Umbilical cord (tissue), 2 donors: ENCODE data around the gene MTM1. TPM values are rescaled to one million over a fixed set of nuclear protein-coding genes. Genes with fewer than 3 reads are reported as not detected.

Experiments
- DNase-seq: peaks from one replicate; pipeline ENCODE4 v3.0.0-alpha.2; 2015; ENCODE audit warnings: low spot score
- total RNA-seq: library from RNA; depleted of rRNA; stranded (reverse); fragments of >200 nt; gene quantifications from one replicate; pipeline ENCODE4 v1.2.3, GENCODE V29; 2014; ENCODE audit warnings: low replicate concordance; ENCODE audit not compliant: insufficient read depth

MTM1 gene
- total RNA-seq, 1 donor from 2014 or later = 15.9 TPM

GRCh38 chrX:150602743-150603142 is 34.3 kb downstream of the MTM1 start:
- DNase-seq = no peak

GRCh38 chrX:150605603-150606002 is 37.2 kb downstream of the MTM1 start:
- no peak for DNase-seq

GRCh38 chrX:150607201-150607600 is 38.8 kb downstream of the MTM1 start:
- peak; percentile 2 for DNase-seq

GRCh38 chrX:150610043-150610442 is 41.6 kb downstream of the MTM1 start:
- no peak for DNase-seq

- DNase-seq = no peak
These were observed 42.0 kb downstream of the MTM1 start for GRCh38 chrX:150610446-150610845.

GRCh38 chrX:150615356-150615755 is 46.9 kb downstream of the MTM1 start:
- no peak for DNase-seq

GRCh38 chrX:150616179-150616862 is 47.9 kb downstream of the MTM1 start:
- DNase-seq = no peak

GRCh38 chrX:150616863-150617198 is 48.4 kb downstream of the MTM1 start:
- no peak for DNase-seq

GRCh38 chrX:150621652-150622051 is 53.2 kb downstream of the MTM1 start:
- DNase-seq = no peak

- DNase-seq = no peak
These were observed 55.2 kb downstream of the MTM1 start for GRCh38 chrX:150623583-150623982.

GRCh38 chrX:150625097-150625496 is 56.7 kb downstream of the MTM1 start:
- DNase-seq = no peak

- no peak for DNase-seq
These were observed 57.5 kb downstream of the MTM1 start for GRCh38 chrX:150625875-150626274.

- no peak for DNase-seq
These were observed 59.5 kb downstream of the MTM1 start for GRCh38 chrX:150627957-150628356.

GRCh38 chrX:150635952-150636351 is 67.5 kb downstream of the MTM1 start:
- DNase-seq = no peak

- DNase-seq = no peak
These were observed 74.0 kb downstream of the MTM1 start for GRCh38 chrX:150642423-150642822.

GRCh38 chrX:150643271-150643670 is 74.8 kb downstream of the MTM1 start:
- DNase-seq = peak; percentile 14

GRCh38 chrX:150643958-150644357 is 75.5 kb downstream of the MTM1 start:
- no peak for DNase-seq

- DNase-seq = no peak
These were observed 76.0 kb downstream of the MTM1 start for GRCh38 chrX:150644422-150644821.

GRCh38 chrX:150647331-150647730 is 78.9 kb downstream of the MTM1 start:
- DNase-seq = no peak

GRCh38 chrX:150648296-150648940 is 80.0 kb downstream of the MTM1 start:
- DNase-seq = no peak

GRCh38 chrX:150649096-150649870 is 80.9 kb downstream of the MTM1 start:
- DNase-seq = no peak

- DNase-seq = no peak
These were observed 83.5 kb downstream of the MTM1 start for GRCh38 chrX:150651906-150652305.

GRCh38 chrX:150655788-150656187 is 87.4 kb downstream of the MTM1 start:
- no peak for DNase-seq
